H54 (cell line): Measurements from ENCODE around the gene MLF2.
A peak's percentile ranks its signal among the peaks of the same experiment; 100 is the strongest.

Experiments used
- DNase-seq: peaks from one replicate; pipeline ENCODE4 v3.0.0; 2011; ENCODE audit warnings: low spot score, mixed read lengths; ENCODE audit not compliant: insufficient read length
- FAIRE-seq: peaks from 3 replicates; lab custom pipeline; 2011; peaks lifted over from hg19 to GRCh38; lab: Jason Lieb, UNC
- POLR2A ChIP-seq: IDR thresholded peaks from 2 replicates; pipeline ENCODE4 v1.6.1; 2011; ENCODE audit warnings: low read depth, mild to moderate bottlenecking, low read length

MLF2 gene

GRCh38 chr12:6752921-6753771, at the start of gene MLF2:
Gene MLF2 (minus strand): TSS chr12:6753141. CDS start chr12:6752334, 807 bp downstream.
- peak; percentile 69 for FAIRE-seq
- TF ChIP-seq POLR2A, result peak; percentile 93
- peak; percentile 92 for DNase-seq

DNA sequence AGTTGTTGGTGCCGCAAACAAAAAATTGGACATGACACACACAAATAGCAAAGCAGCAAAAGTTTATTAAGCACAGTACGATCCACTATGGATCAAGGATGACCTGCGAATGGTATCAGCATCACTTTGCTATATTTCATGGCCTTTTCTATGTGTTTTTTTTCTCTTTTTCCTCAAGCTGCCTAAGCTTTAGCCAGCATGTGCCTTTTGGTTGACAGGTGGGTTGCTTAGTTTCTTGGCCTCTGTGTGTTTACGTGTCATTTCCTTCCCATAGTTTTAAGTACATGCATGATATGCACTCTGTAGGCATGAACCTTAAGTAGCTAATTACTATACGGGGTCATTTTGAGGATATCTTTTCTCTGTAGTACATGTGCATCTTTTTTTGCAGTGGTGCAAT, 46.2 kb upstream of the MLF2 start:
- no peak for FAIRE-seq
- no peak for TF ChIP-seq POLR2A
- DNase-seq, result no peak

DNA sequence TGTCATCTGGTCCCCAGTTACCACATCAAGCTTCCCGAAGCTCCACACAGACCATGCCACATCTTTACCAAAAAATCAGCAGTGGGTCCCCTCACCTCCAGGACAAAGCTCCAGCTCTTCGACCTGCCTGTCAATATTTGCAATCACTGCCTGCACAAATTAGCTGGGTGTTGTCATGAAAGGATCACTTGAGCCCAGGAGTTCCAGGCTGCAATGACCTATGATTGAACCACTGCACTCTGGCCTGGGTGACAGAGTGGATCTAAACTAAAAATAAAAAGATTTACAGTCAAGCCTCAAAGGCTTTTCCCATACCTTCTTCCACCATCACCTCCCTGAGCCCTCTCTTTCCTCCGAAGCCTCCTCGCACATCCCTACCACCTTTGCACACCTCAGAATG, 43.6 kb upstream of the MLF2 start:
- DNase-seq (no peak), FAIRE-seq (no peak)
- TF ChIP-seq POLR2A, result no peak

DNA sequence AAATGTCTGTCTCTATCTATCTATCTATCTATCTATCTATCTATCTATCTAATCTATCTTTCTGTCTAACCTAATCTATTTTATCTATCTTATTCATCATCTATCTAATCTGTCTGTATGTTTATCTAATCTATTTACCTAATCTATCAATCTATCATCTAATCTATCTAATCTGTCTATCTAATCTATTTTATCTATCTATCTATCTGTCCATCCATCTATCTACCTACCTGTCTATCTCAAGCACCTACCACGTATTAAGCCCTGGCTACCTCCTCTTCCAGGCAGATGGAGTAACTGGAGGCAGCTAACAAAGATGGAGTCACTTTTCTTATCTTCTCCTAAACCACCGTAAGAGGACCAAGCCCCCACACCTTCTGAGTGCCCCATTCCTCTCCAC, 42.1 kb upstream of the MLF2 start:
- no peak for DNase-seq
- TF ChIP-seq POLR2A, result no peak
- no peak for FAIRE-seq

DNA sequence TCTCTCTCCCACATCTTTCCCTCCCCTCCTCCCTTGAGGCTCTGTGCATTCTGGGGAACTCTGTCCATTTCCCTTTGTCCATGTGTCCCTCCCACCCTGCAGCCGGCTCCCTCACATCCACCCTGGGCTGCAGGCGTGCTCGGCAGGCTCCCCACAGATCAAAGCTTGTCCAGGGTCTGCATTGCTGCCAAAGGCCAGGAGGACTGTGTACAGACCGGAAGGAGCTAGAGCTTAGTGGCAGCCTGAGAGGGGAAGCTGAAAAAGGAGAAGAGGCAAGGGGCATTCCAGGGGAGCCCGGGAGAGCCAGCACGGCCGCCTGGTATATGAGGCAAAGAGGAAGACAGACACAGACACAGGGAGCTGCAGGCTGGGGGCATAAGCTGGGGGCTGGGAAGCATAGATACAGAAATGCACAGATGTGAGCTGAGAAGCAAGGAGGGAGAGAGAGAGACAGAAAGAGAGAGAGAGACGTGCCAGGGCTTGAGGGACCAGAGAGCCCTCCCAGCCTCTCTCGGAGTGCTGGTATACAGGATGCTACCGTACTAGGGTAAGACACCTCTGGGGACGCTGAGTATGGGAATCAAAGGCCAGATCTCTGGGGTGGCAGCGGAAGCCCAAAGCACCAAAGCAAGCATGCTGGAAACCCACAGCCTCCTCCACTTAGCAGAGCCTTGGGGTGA, 39.7 kb upstream of the MLF2 start:
- no peak for DNase-seq
- FAIRE-seq, result no peak

GRCh38 chr12:6791931-6792520, 39.1 kb upstream of the MLF2 start:
- FAIRE-seq, result no peak
- no peak for DNase-seq
- TF ChIP-seq POLR2A, result no peak

More for the DNA sequence above, 39.7 kb upstream of the MLF2 start:
- no peak for TF ChIP-seq POLR2A

GRCh38 chr12:6790496-6791150, 37.7 kb upstream of the MLF2 start:
- DNase-seq (no peak), FAIRE-seq (no peak)
- no peak for TF ChIP-seq POLR2A

GRCh38 chr12:6788972-6789924, 36.3 kb upstream of the MLF2 start, which contains the start of gene CD4:
Gene CD4 (plus strand): TSS chr12:6789528. CDS start chr12:6800139, 10,611 bp downstream.
- FAIRE-seq (no peak), DNase-seq (no peak)
- TF ChIP-seq POLR2A, result no peak

- no peak for DNase-seq
- TF ChIP-seq POLR2A, result no peak
- FAIRE-seq, result no peak
These were observed 34.4 kb upstream of the MLF2 start for GRCh38 chr12:6787309-6787708.

DNA sequence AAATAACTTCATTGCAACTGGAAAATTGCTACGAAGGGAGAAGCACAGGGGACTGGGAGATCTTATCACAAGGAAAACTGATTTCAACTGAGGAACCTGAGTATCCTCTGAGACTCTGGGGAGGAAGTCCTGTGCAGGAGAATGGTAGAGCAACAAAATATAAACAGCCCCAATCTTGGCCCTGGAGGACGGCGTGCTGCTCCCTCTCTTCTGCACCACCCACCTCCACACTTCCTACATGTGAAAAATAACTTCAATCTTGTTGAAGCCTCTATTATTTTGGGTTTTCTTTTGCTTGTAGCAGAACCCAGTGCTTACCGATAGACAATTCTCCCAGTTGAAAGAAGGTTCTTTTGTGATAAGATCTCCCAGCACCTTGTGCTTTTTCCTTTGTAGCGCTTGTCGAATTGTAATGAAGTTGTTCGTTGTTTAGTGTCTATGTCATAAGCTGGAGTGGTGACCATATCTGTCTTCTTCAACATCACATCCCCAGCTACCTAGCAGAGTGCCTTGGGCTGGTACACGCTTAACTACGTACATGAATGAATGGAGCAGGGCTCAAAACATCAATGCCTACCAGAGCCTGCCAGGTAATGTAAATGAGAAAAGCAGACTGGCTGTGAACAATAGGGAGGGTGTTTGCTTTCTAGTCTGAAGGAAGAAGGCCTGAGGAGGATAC, 33.6 kb upstream of the MLF2 start:
- DNase-seq (no peak), FAIRE-seq (no peak)
- TF ChIP-seq POLR2A, result no peak

- FAIRE-seq, result no peak
- DNase-seq, result no peak
- no peak for TF ChIP-seq POLR2A
These were observed 31.8 kb upstream of the MLF2 start for GRCh38 chr12:6784761-6785160.

DNA sequence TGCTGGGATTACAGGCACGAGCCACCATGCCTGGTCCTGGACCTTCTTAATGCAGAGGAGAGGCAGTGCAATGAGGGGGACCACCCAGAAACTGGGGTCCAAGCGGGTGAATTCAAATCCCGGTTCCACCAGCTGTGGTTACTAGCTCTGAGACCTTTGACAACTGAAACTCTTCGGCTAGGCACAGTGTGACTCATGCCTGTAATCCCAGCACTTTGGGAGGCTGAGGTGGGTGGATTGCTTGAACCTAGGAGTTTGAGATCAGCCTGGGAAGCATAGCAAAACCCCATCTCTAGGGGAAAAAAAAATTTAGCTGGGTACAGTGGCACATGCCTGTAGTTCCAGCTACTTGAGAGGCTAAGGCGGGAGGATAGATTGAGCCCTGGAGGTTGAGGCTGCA, 31.4 kb upstream of the MLF2 start:
- no peak for FAIRE-seq
- no peak for DNase-seq
- TF ChIP-seq POLR2A, result no peak
